SKM-1 treated with dmso at 0.1 percent for 144 hours (cell line): ENCODE results near the gene SGK1.
"Not testable (repeated sequence)": the region's sequence is repeated elsewhere in the genome, so short reads cannot be mapped to it uniquely, and the experiment has no call there.

Experiments used
- DNase-seq: peaks from one replicate; lab custom pipeline; 2025; ENCODE audit not compliant: unreplicated experiment; lab: John Stamatoyannopoulos, UW

The SGK1 gene

DNA sequence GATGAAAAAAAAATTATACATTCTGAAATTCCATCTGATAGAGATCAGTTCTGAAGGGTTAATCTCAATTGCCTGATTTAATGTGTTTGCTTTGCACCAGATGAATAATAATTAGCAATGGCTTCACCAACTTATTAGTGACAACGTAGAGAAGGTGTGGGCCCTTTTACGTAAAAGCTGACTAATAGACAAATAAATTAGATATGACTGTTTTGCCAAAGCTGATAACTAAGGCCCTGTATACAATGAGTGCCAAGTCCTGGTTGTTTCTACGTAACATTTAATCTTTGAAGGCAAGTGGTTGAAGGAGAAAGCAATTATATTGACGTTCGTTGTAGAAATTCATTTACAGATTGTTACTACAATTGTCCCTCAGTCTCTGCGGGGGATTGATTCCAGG is 10.8 kb downstream of the SGK1 start:
- DNase-seq = no peak

DNA sequence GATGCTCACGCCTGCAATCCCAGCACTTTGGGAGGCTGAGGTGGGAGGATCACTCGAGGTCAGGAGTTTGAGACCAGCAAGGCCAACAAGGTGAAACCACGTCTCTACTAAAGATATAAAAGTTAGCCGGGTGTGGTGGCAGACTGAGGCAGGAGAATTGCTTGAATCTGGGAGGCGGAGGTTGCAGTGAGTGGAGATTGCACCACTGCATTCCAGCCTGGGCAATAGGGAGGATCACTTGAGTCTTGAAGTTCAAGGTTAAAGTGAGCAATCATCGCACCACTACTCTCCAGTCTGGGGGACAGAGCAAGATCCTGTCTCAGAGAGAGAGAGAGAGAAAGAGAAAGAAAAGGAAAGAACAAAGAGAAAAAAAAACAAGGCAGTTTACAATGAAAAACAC is 13.5 kb downstream of the SGK1 start:
- DNase-seq = not testable (repeated sequence)

DNA sequence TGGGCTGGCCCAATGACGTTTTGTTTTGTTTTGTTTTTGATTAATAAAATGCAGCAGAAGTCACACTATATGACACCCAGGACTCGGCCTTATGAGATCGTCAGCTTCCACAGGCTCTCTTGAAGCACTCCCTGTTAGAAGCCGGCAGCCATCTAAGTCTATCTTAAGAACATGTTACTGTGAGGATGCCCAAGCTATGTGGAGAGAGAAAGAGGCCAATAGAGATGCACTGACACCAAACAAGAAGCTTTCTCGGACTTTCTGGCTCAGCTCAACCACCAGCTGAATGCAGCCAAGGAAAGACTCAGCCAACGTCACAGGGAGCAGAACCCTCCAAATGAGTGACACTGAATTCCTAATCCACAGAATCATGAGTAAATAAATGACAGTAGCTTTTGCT is 14.0 kb downstream of the SGK1 start:
- DNase-seq = no peak

DNA sequence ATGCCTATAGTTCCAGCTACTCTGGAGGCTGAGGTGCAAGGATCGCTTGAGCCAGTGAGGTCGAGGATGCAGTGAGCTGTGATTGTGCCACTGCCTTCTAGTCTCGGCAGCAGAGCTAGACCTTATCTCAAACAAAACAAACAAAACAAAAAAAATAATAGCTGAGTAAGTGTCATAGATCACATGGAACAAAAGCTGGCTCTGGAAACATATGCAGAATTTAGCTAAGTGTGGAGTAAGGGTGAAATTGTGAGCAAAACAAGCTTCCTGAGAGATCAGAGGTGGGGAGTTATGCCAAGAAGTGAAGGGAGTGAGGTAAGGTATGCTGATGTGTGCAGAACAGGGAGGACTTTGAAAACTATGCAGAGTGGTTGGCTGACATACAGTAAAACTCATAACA is 18.7 kb downstream of the SGK1 start:
- DNase-seq = no peak

DNA sequence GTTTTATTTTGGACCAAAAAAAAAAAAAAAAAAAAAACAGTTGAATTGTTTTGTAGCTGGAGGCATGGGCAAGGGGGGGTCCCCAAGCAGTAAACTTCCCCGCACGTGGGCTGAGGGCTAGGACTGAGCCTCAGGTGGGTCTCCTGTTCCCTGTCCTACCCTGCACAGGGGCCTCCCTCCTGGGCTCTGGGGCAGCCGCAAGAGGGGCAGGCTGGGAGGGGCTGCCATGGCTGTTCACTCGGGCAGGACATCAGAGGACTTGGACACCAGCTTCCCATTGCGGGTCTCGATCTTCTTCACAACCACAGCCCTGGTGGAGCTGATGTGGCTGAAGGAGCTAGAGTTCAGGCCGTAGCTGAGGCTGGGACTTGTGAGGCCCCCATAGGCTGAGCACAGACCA is 21.1 kb downstream of the SGK1 start:
- no peak for DNase-seq

DNA sequence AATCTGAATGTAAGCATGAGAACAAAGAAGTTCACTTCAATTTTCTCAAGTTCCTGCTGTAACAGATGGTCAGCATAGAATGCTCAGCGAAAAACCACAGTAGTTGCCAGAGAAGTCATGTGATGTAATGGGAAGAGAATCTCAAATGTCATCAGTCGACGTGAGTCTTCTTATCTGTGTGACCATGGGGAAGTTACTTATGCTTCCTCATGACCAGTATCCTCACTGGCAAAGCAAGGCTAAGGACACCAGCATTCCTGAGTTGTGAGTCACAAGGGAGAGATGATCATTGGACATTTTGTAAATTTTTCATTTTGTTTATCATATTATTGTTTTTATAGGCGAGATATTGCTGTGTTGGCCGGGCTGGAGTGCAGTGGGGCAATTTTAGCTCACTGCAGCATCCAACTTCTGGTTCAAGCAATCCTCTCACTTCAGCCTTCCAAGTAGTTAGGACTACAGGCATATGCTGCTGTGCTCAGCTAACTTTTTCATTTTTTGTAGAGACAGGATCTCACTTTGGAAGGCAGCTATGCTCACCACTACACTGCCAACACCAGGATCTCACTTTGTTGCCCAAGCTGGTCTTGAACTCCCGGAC is 21.9 kb downstream of the SGK1 start:
- peak; percentile 98 for DNase-seq

DNA sequence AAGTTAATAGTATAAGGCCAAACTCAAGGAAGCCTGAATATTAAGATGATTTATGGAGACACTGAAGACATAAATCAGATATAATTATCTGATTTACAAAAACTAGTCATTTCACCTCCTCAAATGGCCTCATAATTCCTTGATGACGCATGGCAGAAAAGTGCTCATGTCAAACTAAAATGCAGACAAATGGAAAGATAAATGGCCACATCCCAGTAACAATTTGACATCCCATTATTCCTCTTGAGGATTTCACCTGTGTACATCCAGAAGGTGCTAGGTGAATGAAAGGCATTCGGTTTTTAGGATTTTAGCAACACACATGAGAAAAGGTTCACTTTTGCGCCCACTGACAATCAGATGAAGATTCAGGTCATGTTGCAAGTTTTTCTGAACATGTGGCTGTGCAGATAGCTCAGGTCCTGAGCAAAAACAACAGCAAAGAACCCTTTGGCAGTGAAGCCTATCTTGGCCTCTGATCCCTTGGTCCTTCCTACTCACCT is 24.2 kb downstream of the SGK1 start:
- no peak for DNase-seq

DNA sequence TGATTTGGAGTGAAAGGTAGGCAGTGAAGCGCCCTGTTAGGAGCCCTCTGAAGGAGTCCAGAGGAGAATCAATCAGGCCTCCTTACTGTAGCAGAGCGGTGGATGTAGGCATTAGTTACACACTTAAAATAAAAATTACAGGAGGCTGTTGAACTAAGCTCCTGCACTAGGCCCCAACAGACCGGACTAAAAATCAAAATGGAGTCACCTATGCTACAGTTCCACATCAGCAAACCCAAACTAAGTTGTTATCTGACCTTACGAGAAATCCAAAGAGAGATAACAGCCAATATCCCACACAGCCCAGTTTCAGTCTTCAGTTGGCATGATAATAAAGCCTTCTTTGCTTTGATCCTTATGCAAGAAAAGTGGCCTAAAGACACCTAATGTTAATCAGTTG is 26.8 kb downstream of the SGK1 start:
- DNase-seq = no peak

DNA sequence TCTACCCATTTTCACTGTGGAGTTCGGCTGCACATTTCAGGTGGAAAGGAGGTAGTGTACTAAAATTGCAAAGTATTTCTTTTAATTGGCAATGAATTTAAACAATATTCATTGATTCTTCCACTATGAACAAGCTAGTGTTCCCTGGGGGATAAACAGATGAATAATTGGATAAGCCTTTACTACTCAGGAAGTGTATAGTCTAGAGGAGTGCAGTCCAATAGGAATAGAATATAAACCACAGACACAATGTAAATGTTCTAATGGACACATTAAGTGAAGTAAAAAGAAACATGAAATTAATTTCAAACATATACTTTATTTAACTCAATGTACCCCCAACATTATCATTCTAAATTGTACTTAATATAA is 28.7 kb downstream of the SGK1 start:
- no peak for DNase-seq

DNA sequence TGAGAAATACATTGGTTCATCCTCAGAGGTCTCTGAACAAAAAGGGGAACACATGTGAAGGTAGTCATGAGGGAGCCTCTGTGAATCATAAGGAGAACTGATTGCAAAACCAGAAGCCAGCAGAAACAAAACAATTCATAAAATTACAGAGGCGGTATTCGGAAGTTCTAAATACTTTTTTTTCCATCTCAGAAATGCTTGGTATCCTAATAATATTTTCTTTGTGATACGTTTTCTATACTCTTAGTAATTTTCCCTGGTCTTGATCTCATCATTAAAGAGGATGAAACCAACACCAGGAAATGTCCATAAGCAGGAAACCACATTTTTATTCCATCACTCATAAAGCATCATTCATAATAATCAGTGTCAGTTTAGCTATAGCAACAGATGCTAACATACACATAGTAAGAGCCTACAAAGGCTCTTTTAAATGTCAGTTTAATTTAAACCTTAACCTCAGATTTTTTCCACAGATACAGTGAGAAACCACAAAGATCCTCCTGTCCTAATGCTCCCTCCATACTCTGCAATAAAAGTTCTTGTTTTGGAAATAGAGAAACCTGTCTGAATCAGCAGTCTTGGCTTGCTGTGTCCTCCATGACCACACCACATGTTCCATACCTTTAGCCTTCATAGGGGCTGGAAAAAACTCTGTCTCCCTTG is 29.2 kb downstream of the SGK1 start:
- peak; percentile 88 for DNase-seq

DNA sequence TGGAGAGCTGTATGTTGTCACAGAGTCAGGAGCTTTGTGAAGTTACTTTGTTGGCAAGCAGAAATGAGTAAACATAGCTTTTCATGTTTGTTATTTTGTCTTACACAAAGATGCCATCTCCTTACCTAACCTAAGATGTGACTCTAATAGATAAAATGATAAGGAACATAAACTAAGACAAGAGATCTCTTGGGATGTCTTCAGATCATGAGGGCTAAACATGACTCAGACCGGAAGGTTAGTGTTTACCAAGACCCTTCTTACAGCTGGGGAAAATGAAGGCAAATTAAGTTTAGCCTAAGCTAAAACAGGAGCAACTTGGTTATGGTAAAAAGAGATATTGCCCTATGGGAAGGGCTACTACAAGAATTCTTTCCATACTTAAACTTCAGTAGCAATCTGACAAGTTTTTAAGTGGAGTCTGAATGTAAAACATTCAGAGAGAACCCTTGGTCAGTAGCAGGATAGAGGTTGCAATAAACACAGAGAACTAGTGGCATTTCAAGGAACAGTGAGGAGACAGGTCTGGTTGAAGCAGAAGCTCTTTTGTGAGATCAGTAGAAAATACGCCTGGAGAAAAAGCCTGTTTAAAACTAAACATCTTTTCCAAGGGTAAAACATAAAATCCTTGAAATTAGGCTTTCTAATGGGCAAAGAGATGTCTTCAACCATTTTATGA is 29.9 kb downstream of the SGK1 start:
- DNase-seq = no peak

DNA sequence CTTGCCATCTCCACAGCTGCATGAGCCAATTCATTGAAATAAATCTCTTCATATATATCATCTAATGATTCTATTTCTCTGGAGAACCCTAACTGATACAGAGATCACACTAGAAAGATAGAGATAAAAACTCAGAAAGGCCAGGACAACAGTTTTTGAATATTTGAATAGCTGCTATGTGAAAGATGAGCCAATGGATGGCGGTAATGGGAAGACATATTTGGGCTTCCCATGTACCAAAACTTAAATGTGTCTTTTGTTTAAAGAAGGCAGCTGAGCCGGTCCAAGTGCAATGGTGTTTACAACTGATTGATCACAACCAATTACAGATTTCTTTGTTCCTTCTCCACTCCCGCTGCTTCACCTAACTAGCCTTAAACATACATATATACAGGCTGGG is 35.1 kb downstream of the SGK1 start:
- no peak for DNase-seq

DNA sequence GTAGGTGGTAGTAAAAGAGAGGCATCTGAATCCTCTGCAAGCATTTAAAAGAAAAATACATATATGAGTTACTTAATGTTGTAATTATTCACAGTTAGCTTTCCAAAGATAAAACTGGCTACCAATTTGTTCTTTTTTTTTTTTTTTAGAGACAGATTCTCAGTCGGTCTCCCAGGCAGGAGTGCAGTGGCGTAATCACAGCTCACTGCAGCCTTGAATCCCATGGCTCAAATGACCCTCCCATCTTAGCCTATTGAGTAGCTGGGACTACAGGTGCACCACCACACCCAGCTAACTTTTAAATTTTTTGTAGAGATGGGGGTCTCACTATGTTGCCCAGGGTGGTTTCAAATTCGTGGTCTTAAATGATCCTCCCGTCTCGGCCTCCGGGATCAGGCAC is 36.5 kb downstream of the SGK1 start:
- DNase-seq = no peak

DNA sequence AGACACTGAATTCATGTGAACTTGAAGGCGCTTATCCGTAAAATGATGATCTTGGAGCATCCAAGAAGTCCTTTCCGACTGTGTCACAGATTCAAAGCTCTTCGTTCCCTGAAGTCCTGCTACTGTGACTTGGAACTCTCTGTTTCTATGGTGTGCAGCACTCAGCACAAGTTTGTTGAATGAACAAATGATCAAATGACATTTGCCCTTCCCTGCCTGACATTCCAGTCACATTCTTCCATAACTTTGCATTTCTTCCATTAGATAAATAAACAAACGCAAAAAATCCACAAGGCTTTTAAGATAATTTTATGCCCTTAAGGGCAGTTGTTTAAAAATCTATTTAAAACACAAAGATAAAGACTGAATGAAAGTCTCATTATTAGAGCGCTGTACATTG is 39.9 kb downstream of the SGK1 start:
- DNase-seq = no peak

DNA sequence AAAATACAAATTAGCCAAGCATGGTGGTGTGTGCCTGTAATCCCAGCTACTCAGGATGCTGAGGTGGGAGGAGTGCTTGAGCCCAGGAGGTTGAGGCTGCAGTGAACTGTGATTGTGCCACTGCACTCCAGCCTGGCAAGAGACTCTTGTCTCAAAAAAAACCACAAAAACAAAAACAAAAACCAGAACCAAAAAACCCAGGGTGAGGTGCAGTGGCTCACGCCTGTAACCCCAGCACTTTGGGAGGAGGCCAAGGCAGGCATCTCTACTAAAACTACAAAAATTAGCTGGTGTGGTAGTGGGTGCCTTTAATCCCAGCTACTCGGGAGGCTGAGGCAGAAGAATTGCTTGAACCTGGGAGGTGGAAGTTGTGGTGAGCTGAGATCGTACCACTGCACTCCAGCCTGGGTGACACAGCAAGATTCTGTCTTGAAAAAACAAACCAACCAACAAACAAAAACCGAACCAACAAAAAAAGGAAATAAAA is 41.0 kb downstream of the SGK1 start:
- not testable (repeated sequence) for DNase-seq

DNA sequence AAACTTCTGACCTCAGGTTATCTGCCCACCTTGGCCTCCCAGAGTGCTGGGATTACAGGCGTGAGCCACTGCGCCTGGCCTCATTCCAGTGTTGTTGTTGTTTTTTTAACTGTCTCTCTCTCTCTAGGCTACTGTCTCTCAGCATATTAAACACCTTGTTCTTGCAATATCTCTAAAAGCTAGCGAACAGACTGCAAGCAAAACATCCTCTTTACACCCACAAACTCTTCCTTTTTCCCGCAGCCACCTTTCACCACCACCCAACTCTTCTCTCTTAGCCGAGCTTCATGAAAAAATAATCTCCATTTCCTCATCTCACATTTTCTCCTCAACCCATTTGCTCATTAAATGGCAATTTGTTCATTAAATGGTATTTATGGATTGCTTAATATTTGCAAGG is 45.5 kb downstream of the SGK1 start:
- no peak for DNase-seq

DNA sequence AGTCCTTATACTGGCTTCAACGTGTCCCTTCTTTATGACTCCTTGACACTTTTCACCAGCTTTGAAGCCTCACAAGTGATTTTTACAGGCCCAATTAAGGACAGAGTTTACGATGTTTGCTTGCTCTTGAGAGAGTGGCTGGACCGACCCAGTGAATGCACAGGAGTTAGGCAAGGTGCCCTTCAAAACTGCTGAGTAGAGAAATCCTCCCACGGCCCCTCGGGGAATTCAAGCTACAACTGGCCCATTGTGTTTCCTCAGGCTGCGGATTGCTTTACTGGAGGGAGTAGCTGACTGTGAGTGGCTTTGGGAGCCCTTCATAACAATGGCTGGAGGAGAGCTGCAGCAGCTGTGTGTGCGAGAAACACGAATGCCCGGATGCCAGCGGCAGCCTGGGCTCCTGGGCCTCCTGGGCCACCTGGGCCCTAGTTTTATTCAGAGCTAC is 50.0 kb downstream of the SGK1 start:
- DNase-seq = no peak

DNA sequence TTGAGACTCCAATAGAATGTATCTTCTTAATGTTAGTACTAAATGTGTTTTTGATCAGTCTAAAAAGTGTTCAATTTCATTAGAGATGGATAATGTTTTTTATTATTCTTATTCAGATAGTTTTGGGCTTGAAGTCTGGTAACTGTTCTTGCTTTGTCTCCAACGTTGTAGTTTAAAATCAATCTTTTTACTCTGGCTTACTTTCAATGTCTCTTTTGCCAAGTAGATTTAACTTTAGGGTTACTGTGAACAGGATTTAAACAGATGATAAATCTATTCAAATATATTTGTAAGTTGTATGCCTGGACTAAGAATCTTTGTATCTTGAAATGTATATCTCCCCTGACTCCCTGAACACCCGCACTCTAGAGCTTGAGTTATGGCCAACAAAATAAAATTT is 51.1 kb downstream of the SGK1 start:
- DNase-seq = no peak

DNA sequence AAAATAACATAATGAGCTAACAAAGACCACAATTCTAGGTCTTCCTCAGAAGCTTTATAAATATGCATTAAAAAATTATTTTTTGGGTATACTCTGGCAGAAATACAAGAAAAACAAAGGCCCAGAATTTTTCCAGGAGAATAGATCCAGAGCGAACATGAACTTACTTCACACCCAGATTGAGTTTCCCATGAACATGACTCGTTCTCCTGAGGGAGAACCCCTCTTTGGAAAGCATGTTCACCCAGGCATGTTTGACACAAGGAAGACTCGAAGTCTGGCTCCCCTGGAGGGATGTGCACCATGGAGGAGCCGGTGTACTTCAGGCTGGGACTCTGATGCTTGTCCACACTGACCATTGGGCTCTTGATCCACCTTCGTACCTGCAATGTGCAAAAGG is 56.1 kb downstream of the SGK1 start:
- no peak for DNase-seq

DNA sequence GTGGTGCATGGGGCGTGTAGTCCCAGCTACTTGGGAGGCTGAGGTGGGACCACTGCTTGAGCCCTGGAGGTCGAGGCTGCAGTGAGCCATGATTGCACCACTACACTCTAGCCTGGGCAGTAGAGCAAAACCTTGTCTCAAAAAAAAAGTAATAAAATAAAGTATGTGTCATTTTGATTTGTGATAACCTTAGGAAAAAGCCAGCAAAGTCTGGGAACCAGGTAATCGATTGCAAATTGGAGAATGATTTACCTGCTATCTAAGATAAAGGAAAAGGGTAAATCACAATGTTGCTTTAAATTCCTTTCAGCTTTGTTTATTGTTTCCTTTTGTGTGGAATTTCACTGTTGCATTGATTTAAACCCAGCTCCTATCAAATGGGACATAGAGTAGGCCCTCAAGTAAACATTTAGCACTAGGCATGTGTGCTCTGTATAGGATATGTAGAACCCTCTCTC is 59.0 kb downstream of the SGK1 start:
- DNase-seq = no peak

DNA sequence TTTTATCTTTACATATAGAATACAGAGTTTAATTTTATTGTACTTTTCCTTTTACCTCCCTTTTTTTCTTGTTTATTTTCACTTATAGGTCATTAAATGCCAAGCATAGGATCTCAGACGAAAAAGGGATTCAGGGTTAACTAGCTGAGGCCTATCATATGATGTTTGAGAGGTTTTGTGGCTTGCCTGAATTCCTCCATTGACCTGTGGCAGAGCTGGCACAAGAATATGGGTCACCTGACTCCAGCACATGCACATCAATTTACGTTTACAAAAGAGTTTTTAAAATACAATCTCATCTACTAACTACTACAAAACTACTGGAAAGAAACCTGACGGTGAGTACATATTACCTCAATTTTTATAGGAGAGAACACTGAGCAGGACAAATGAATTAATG is 60.4 kb downstream of the SGK1 start:
- DNase-seq = no peak

DNA sequence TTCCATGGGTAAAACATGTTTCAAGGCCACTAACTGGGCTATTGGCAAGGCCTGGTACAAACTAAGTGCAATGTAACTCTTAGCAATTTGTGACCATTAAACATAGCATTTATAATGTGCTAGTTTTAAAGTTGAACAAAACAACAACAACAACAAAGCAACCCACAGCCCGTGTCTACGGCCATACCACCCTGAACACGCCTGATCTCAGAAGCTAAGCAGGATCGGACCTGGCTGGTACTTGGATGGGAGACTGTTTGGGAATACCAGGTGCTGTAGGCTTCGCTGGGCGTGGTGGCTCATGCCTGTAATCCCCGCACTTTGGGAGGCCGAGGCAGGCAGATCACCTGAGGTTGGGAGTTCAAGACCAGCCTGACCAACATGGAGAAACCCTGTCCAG is 61.0 kb downstream of the SGK1 start:
- DNase-seq = no peak
